ENCODE measurements around the gene LRRC61. TPM values are rescaled to one million over a fixed set of nuclear protein-coding genes. Genes with fewer than 3 reads are reported as not detected.

The LRRC61 gene
- polyA plus RNA-seq, 1 of the 3 experiments (the other 2 are of a cell fraction): 0.99 TPM

- ChIA-PET POLR2A (no interaction called here), CTCF (interaction anchor here (1.1 to 1.5 kb wide), 3 partner anchors 30 to 123 kb away, joined by 3 to 4 read pairs (median 3); no protein-coding TSS in a partner anchor)
- Histone ChIP-seq H3K9me3 (no peaks in the 10 kb centered on the region), H3K27me3 (ENCODE audit: insufficient read depth) (peaks cover 5% of the 10 kb centered on the region; the same call in 1 of the 2 replicates), H3K4me3 (ENCODE audit: low read depth in 2 of 2, low read length in 1 of 2) (no peak overlapping the region), H3K36me3 (replicated peaks in 1 of 2; ENCODE audit: control insufficient read depth in 1 of 2, insufficient read depth in 2 of 2, low read length in 1 of 2) (no peaks in the 10 kb centered on the region), H3K4me1 (ENCODE audit: control insufficient read depth in 1 of 2, insufficient read depth in 2 of 2, low read depth in 1 of 2, low read length in 1 of 2) (peaks cover 0 to 7% of the 10 kb centered on the region in 2 experiments; a peak in 1 of 4 replicates), H4K20me1 (ENCODE audit: insufficient read depth) (no peaks in the 10 kb centered on the region), H3K9ac (no peak overlapping the region), H3F3A (replicated peaks; ENCODE audit: insufficient read depth) (no peaks in the 10 kb centered on the region), H3K9me2 (no peaks in the 10 kb centered on the region), H3K27ac (ENCODE audit: low read depth in 2 of 2, low read length in 1 of 2) (no peak overlapping the region), H3K79me2 (ENCODE audit: insufficient read depth) (no peaks in the 10 kb centered on the region), H2AFZ (ENCODE audit: low read depth) (no peak overlapping the region), H3K4me2 (no peak overlapping the region)
- DNase-seq: no peak
- TF ChIP-seq PBX3 (IDR thresholded peaks at IDR 0.05): no peak
- TF ChIP-seq MXI1 (IDR thresholded peaks at IDR 0.05; ENCODE audit: low read depth, low read length): no peak
- no peak for TF ChIP-seq SIN3A (IDR thresholded peaks at IDR 0.05; ENCODE audit: borderline replicate concordance, low read depth, low read length)
- no peak for TF ChIP-seq RXRA (IDR thresholded peaks at IDR 0.05; ENCODE audit: borderline replicate concordance, low read depth)
- 80% methylated on average over 6 of the region's 6 CpGs for WGBS (ENCODE audit: low lambda C conversion rate)
Observed at GRCh38 chr7:150325901-150326300, 2.7 kb downstream of the LRRC61 start.

GRCh38 chr7:150326657-150327268, 3.6 kb downstream of the LRRC61 start:
- POLR2A ChIA-PET: no interaction called here

More at GRCh38 chr7:150326657-150327268, 3.6 kb downstream of the LRRC61 start:
- no peaks in the 10 kb centered on the region for H3K36me3 ChIP-seq (replicated peaks in 1 of 2; ENCODE audit: control insufficient read depth in 1 of 2, insufficient read depth in 2 of 2, low read length in 1 of 2)
- H3K9me2 ChIP-seq: no peaks in the 10 kb centered on the region
- CTCF ChIA-PET: interaction anchor here (1.3 to 1.5 kb wide), 2 partner anchors 29 to 32 kb away, joined by 3 to 4 read pairs; no protein-coding TSS in a partner anchor
- no peak overlapping the region for H3K9ac ChIP-seq
- 70% methylated on average over 4 of the region's 4 CpGs for WGBS (ENCODE audit: low lambda C conversion rate)
- no peak overlapping the region for H3K27ac ChIP-seq (ENCODE audit: low read depth in 2 of 2, low read length in 1 of 2)
- no peak for DNase-seq
- H3K4me3 ChIP-seq (ENCODE audit: low read depth in 2 of 2, low read length in 1 of 2): no peak overlapping the region
- H3K4me2 ChIP-seq: no peak overlapping the region
- peaks cover 0 to 7% of the 10 kb centered on the region in 2 experiments; a peak in 1 of 4 replicates for H3K4me1 ChIP-seq (ENCODE audit: control insufficient read depth in 1 of 2, insufficient read depth in 2 of 2, low read depth in 1 of 2, low read length in 1 of 2)
- no peaks in the 10 kb centered on the region for H3K9me3 ChIP-seq
- H4K20me1 ChIP-seq (ENCODE audit: insufficient read depth): no peaks in the 10 kb centered on the region
- no peaks in the 10 kb centered on the region for H3F3A ChIP-seq (replicated peaks; ENCODE audit: insufficient read depth)
- no peaks in the 10 kb centered on the region for H3K79me2 ChIP-seq (ENCODE audit: insufficient read depth)
- peaks cover 5% of the 10 kb centered on the region; the same call in 1 of the 2 replicates for H3K27me3 ChIP-seq (ENCODE audit: insufficient read depth)
- TF ChIP-seq MAX (IDR thresholded peaks at IDR 0.05; ENCODE audit: low read depth) (no peak), ELF1 (IDR thresholded peaks at IDR 0.05) (no peak), USF2 (IDR thresholded peaks at IDR 0.05; ENCODE audit: borderline replicate concordance, low read depth, low read length) (no peak), YY1 (IDR thresholded peaks at IDR 0.05; ENCODE audit: low read depth) (no peak), USF1 (IDR thresholded peaks at IDR 0.05; ENCODE audit: borderline replicate concordance, low read depth) (no peak), TCF12 (IDR thresholded peaks at IDR 0.05) (no peak), MEF2A (IDR thresholded peaks at IDR 0.05; ENCODE audit: borderline replicate concordance, low read depth) (no peak), FOSL2 (IDR thresholded peaks at IDR 0.05; ENCODE audit: borderline replicate concordance, low read depth) (no peak), NRF1 (IDR thresholded peaks at IDR 0.05; ENCODE audit: low read depth, low read length) (no peak), IRF3 (IDR thresholded peaks at IDR 0.05; ENCODE audit: low read depth, low read length) (no peak), SMC3 (IDR thresholded peaks at IDR 0.05; ENCODE audit: low read depth, low read length) (no peak), FOXJ3 (CRISPR knock-in tag; IDR thresholded peaks at IDR 0.05) (no peak)
- no peak overlapping the region for H2AFZ ChIP-seq (ENCODE audit: low read depth)
